CD4-positive, alpha-beta T cell treated with Interleukin-2 at 100 ng/mL for 4 hours (primary cell): ENCODE data around the gene CGB3.
"Not testable (repeated sequence)": the region's sequence is repeated elsewhere in the genome, so short reads cannot be mapped to it uniquely, and the experiment has no call there.

ENCODE experiments used
- DNase-seq: peaks from one replicate; pipeline ENCODE4 v3.0.0-alpha.2; 2020; ENCODE audit warnings: low spot score

CGB3 gene

GRCh38 chr19:49042666-49043065, 18.5 kb upstream of the CGB3 start:
- not testable (repeated sequence) for DNase-seq

- no peak for DNase-seq
Observed at GRCh38 chr19:49042177-49042576, 18.0 kb upstream of the CGB3 start.

GRCh38 chr19:49039736-49040135, 15.6 kb upstream of the CGB3 start:
- not testable (repeated sequence) for DNase-seq

- DNase-seq: not testable (repeated sequence)
Observed at GRCh38 chr19:49038557-49039276, 14.6 kb upstream of the CGB3 start.

- not testable (repeated sequence) for DNase-seq
Observed at GRCh38 chr19:49038111-49038510, 14.0 kb upstream of the CGB3 start.

GRCh38 chr19:49036815-49037214, 12.7 kb upstream of the CGB3 start, which contains the start of gene CGB1:
TSS of gene CGB1 (minus strand) at chr19:49036895. CDS start at chr19:49036711, 184 bp downstream.
- not testable (repeated sequence) for DNase-seq

GRCh38 chr19:49031642-49032301, 7.6 kb upstream of the CGB3 start, which contains the start of gene CGB2:
TSS of gene CGB2 (plus strand) at chr19:49031890. CDS start at chr19:49032096, 206 bp downstream.
- peak; percentile 36 for DNase-seq

GRCh38 chr19:49030323-49030722, 6.2 kb upstream of the CGB3 start:
- DNase-seq: not testable (repeated sequence)

GRCh38 chr19:49029749-49030148, 5.6 kb upstream of the CGB3 start:
- not testable (repeated sequence) for DNase-seq

- not testable (repeated sequence) for DNase-seq
Observed at GRCh38 chr19:49028686-49029085, 4.6 kb upstream of the CGB3 start.

GRCh38 chr19:49025599-49025998, 1.5 kb upstream of the CGB3 start:
- DNase-seq: not testable (repeated sequence)

GRCh38 chr19:49025088-49025487, 955 bp upstream of the CGB3 start:
- not testable (repeated sequence) for DNase-seq

GRCh38 chr19:49022116-49022515, 2.0 kb downstream of the CGB3 start:
- DNase-seq: no peak

- no peak for DNase-seq
Observed at GRCh38 chr19:49020931-49021895, 2.9 kb downstream of the CGB3 start.

GRCh38 chr19:49020342-49020741, 3.8 kb downstream of the CGB3 start:
- DNase-seq: no peak

GRCh38 chr19:49019242-49019932, 4.7 kb downstream of the CGB3 start:
- peak; percentile 56 for DNase-seq

- DNase-seq: not testable (repeated sequence)
Observed at GRCh38 chr19:49018388-49019241, 5.5 kb downstream of the CGB3 start.

GRCh38 chr19:49017666-49018351, 6.3 kb downstream of the CGB3 start:
- peak; percentile 67 for DNase-seq

GRCh38 chr19:49017041-49017665, 7.0 kb downstream of the CGB3 start, which contains the start of gene LHB:
TSS of gene LHB (minus strand) at chr19:49017091. CDS start at chr19:49017081, 10 bp downstream.
- DNase-seq: no peak
